Brain microvascular endothelial cell (primary cell): ENCODE data around the gene TFDP1.

ENCODE experiments used
- DNase-seq: peaks from one replicate; pipeline ENCODE4 v3.0.0-alpha.2; 2020
- H3K27ac ChIP-seq: fragments of 250-450 bp; sonication (Bioruptor Pico); 2 replicates; pipeline ENCODE4 v1.5.1; 2020; ENCODE audit warnings: mild to moderate bottlenecking, moderate library complexity
- H3K27me3 ChIP-seq: fragments of 250-450 bp; sonication (Bioruptor Pico); replicated peaks from 2 replicates; pipeline ENCODE4 v1.5.1; 2020; ENCODE audit warnings: mild to moderate bottlenecking
- H3K36me3 ChIP-seq: fragments of 250-450 bp; sonication (Bioruptor Pico); replicated peaks from 2 replicates; pipeline ENCODE4 v1.5.1; 2020; ENCODE audit warnings: mild to moderate bottlenecking
- H3K4me3 ChIP-seq: 2 replicates; pipeline ENCODE4 v1.5.1; 2011; ENCODE audit warnings: low read depth, mild to moderate bottlenecking, control low read depth, low read length, moderate library complexity
- CTCF ChIP-seq: IDR thresholded peaks from 2 replicates; pipeline ENCODE4 v1.5.1; 2011; ENCODE audit warnings: low read depth, mild to moderate bottlenecking, moderate library complexity, low read length, control low read depth, inconsistent platforms; ENCODE audit errors: missing control alignments
- in situ Hi-C: cut with HindIII; loops from 2 replicates; pipeline ENCODE4 v1.10.0; 2017; ENCODE audit warnings: low sequenced_read_pairs, low pct_ligation_motif_present

The TFDP1 gene

GRCh38 chr13:113616281-113616906 lies 31.8 kb downstream of the TFDP1 start:
- TF ChIP-seq CTCF: no peak
- peaks cover 3% of the 10 kb centered on the region for H3K36me3 ChIP-seq
- no peak overlapping the region for H3K4me3 ChIP-seq
- in situ Hi-C loops: no loop called here
- H3K27ac ChIP-seq: peak overlapping the region; percentile 29
- DNase-seq: peak; percentile 3
- no peaks in the 10 kb centered on the region for H3K27me3 ChIP-seq

GRCh38 chr13:113616991-113617749 lies 32.6 kb downstream of the TFDP1 start:
- in situ Hi-C loops: no loop called here
- H3K27ac ChIP-seq: peak overlapping the region; percentile 29

GRCh38 chr13:113617961-113618360 lies 33.4 kb downstream of the TFDP1 start:
- H3K36me3 ChIP-seq: peaks cover 3% of the 10 kb centered on the region
- no peaks in the 10 kb centered on the region for H3K27me3 ChIP-seq
- DNase-seq: peak; percentile 23
- no peak overlapping the region for H3K27ac ChIP-seq
- H3K4me3 ChIP-seq: no peak overlapping the region
- TF ChIP-seq CTCF: no peak
- in situ Hi-C loops: no loop called here

More at GRCh38 chr13:113616991-113617749, 32.6 kb downstream of the TFDP1 start:
- peak; percentile 52 for DNase-seq
- TF ChIP-seq CTCF: no peak
- Histone ChIP-seq H3K4me3 (no peak overlapping the region), H3K36me3 (peaks cover 3% of the 10 kb centered on the region), H3K27me3 (no peaks in the 10 kb centered on the region)

GRCh38 chr13:113618455-113618854 lies 33.9 kb downstream of the TFDP1 start:
- H3K36me3 ChIP-seq: peaks cover 8% of the 10 kb centered on the region
- no peak overlapping the region for H3K27ac ChIP-seq
- DNase-seq: no peak

GRCh38 chr13:113620036-113620796 lies 35.7 kb downstream of the TFDP1 start:
- Histone ChIP-seq H3K36me3 (peaks cover 12% of the 10 kb centered on the region), H3K27ac (no peak overlapping the region), H3K27me3 (no peaks in the 10 kb centered on the region), H3K4me3 (no peak overlapping the region)
- no peak for TF ChIP-seq CTCF
- in situ Hi-C loops: no loop called here
- DNase-seq: no peak

More at GRCh38 chr13:113618455-113618854, 33.9 kb downstream of the TFDP1 start:
- H3K4me3 ChIP-seq: no peak overlapping the region
- no peak for TF ChIP-seq CTCF
- in situ Hi-C loops: no loop called here
- H3K27me3 ChIP-seq: no peaks in the 10 kb centered on the region
